Cardiac atrium fibroblast (primary cell): Measurements from ENCODE around the gene DHX58. TPM values are rescaled to one million over a fixed set of nuclear protein-coding genes. Genes with fewer than 3 reads are reported as not detected.

ENCODE experiments used
- total RNA-seq: library from RNA; depleted of rRNA; stranded (reverse); fragments of >200 nt; gene quantifications from 2 replicates; pipeline ENCODE4 v1.2.3, GENCODE V29; 2015

DHX58 gene
- total RNA-seq = 6.3 and 10.4 TPM in 2 replicates

GRCh38 chr17:42112552-42113176 lies at the start of gene DHX58:
TSS of gene DHX58 (minus strand) at chr17:42112714. CDS start at chr17:42111892, 822 bp downstream.

DNA sequence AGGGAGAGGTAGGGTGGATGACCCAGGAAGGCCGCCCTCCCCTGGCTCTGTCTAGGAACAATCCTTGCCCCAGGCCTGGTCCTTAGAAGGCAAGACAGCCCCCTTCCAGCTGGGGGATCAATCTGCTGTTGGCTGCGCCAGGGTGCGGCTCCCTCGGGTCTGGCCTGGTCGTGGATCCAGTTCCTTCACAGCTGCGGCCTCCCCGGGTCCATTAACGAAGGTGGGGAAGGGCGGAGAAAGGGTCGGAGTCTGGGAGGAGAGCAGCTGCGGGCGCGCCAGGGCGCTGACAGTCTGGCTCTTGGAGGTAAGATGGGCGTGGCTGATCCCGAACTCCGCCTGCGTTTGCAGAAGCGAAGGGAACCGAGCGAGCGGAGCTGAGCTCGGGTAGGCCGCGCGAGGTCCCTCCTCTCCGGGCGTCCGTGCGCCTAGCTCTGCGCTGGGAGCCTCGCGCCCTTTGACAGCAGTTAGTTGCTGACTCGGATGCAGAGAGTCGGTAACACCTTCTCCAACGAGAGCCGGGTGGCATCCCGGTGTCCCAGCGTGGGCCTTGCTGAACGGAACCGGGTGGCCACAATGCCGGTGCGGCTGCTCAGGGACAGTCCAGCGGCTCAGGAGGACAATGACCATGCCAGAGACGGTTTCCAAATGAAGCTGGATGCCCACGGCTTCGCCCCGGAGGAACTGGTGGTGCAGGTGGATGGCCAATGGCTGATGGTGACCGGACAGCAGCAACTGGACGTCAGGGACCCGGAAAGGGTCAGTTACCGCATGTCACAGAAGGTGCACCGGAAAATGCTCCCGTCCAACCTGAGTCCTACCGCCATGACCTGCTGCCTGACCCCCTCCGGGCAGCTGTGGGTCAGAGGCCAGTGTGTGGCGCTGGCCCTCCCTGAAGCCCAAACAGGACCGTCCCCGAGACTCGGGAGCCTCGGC lies 10.1 kb upstream of the DHX58 start, which contains the start of gene HSPB9:
HSPB9 (plus strand) TSS at position 434 of the 933 bp plus-strand sequence; CDS start at position 481, 47 bp downstream.

GRCh38 chr17:42120770-42121769 lies 8.6 kb upstream of the DHX58 start, which contains the start of gene KAT2A:
TSS of gene KAT2A (minus strand) at chr17:42121367. CDS start at chr17:42121304, 63 bp downstream.

DNA sequence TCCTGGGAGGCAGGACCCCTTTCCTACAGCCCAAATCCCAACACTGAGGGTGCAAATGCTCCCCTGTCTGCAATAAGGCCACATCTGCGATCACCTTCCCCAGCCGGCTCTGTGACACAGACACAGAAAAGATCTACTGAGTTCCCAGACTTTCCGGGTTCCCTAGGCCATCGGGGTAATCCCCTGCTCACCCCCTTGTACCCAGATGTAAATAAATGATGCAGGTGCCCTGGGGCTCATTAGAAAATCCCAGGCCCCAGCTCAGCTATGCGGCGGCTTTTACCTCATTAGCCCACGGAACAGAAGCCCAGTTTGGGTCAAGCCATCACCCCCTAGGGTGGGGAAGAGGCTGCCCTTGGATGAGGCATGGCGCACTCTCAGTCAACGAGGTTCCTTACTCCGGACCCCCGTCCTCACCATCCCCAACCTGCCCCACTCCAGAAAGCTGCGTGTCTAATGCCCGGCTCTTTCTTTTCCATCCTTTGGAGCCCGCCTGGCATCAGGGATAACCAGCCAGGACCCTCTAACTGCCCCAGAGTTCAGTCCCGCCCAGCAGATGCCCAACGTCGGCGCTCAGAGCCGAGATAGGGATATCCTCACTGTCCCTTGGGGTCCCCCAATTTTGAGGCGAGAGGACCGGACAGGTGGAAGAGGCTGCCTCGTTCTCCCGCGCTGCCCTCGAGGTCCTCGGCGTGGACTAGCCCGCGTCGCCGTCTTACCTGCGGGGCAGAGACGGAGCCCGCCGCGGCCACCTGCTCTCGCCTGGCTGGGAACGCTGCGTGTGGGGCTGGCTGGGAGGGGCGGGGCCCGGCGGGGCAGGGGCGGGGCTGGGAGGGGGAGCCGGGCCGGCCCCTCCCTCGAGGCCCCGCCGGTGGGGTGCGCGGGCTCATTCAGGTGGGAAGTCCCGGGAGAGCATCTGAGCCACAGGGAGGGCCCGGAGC lies 14.6 kb downstream of the DHX58 start, which contains the start of gene ZNF385C:
ZNF385C (minus strand) TSS at position 783 of the 941 bp plus-strand sequence. CDS start 35,417 bp downstream, outside the sequence.

Other genes with a start within 250 kb of the DHX58 start
- gene KLHL11, start 247.3 kb downstream of the DHX58 start, total RNA-seq = 17.1 and 23.3 TPM in 2 replicates
- 187 and 262 TPM in 2 replicates for gene ACLY, start 193.8 kb downstream of the DHX58 start, total RNA-seq
- 0.16 and 0.18 TPM in 2 replicates for gene ODAD4, start 182.1 kb downstream of the DHX58 start, total RNA-seq
- 64.6 and 82.6 TPM in 2 replicates for gene CNP, start 145.9 kb downstream of the DHX58 start, total RNA-seq
- gene DNAJC7, start 95.3 kb downstream of the DHX58 start, total RNA-seq = 51.7 and 54.7 TPM in 2 replicates
- 60.7 and 84.6 TPM in 2 replicates for gene NKIRAS2, start 92.6 kb downstream of the DHX58 start, total RNA-seq
- 0.18 and 0.49 TPM in 2 replicates for gene C17orf113, start 62.1 kb downstream of the DHX58 start, total RNA-seq
- not detected in 2 replicates for gene ZNF385C, start 14.2 kb downstream of the DHX58 start, total RNA-seq
- 9.9 and 10.2 TPM in 2 replicates for gene KAT2A, start 8.7 kb upstream of the DHX58 start, total RNA-seq
- gene HSPB9, start 10.1 kb upstream of the DHX58 start, total RNA-seq = not detected in 2 replicates
- gene RAB5C, start 42.3 kb upstream of the DHX58 start, total RNA-seq = 120 and 154 TPM in 2 replicates
- gene KCNH4, start 68.4 kb upstream of the DHX58 start, total RNA-seq = not detected in 2 replicates
- not detected in 2 replicates for gene HCRT, start 72.7 kb upstream of the DHX58 start, total RNA-seq
- 16.8 and 22.5 TPM in 2 replicates for gene GHDC, start 81.8 kb upstream of the DHX58 start, total RNA-seq
- gene STAT5B, start 163.7 kb upstream of the DHX58 start, total RNA-seq = 20.6 and 22.9 TPM in 2 replicates
- gene STAT5A, start 175.8 kb upstream of the DHX58 start, total RNA-seq = 27.3 and 34.0 TPM in 2 replicates